ENCODE data around the gene RTF1. TPM values are rescaled to one million over a fixed set of nuclear protein-coding genes. Genes with fewer than 3 reads are reported as not detected.

RTF1 gene
- total and polyA plus RNA-seq, 2 donors (not counting 1 experiment from before 2014, with no cell fraction given), result 11.9 to 39.4 TPM

DNA sequence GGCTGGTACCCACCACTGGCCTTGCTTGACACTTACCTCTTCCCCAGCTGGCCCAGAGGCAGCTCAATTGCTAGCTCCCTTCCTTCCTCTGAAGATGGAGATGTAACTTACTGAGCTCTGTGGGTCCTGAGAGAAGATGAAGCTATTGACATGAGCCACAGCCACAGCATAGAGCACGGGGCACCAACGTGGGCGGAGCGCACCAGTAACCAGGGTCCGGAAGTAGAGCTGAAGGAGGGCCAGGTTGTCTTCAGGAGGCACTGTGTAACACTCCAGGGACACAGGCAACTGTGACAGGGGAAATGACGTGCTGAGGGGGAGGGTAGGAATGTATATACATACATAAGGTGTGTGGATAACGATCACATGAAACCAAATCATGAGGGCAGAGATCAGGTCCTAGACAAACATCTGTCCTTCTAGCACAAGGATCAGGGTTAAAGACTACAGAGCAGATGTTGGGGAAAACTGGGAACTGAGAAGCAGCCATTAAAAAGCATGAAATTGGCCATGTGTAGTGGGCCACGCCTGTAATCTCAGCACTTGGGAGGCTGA is 101.1 kb downstream of the RTF1 start:
- 100% methylated on average over 8 of the region's 8 CpGs for WGBS (ENCODE audit: insufficient coverage)
- Histone ChIP-seq H3K27ac (ENCODE audit: low read length in 2 of 2) (no peak overlapping the region), H3K4me2 (replicated peaks; ENCODE audit: low read depth, low read length, poor library complexity, severe bottlenecking) (no peak overlapping the region), H3K9ac (ENCODE audit: low read length) (no peak overlapping the region), H3K79me2 (ENCODE audit: control insufficient read depth, insufficient read depth, low read length) (no peaks in the 10 kb centered on the region), H3K9me3 (ENCODE audit: control extremely low read depth in 1 of 3, control insufficient read depth in 2 of 3, insufficient read depth in 1 of 3, low read length in 2 of 3) (peaks cover 0 to under 1% (median 0%) of the 10 kb centered on the region in 3 donors), H3K27me3 (replicated peaks in 1 of 4; ENCODE audit: control extremely low read depth in 1 of 4, control insufficient read depth in 3 of 4, insufficient read depth in 4 of 4, low read length in 3 of 4) (peaks cover 0 to 8% (median 2%) of the 10 kb centered on the region in 4 experiments), H3K4me1 (ENCODE audit: control insufficient read depth in 2 of 2, insufficient read depth in 2 of 2, low read length in 2 of 2) (peaks cover 13% of the 10 kb centered on the region in 2 donors), H4K20me1 (ENCODE audit: control insufficient read depth, insufficient read depth, low read length, poor library complexity, severe bottlenecking) (peaks cover 4% of the 10 kb centered on the region), H3K4me3 (ENCODE audit: control extremely low read depth in 1 of 5, extremely low read depth in 1 of 5, insufficient read depth in 1 of 5, low read depth in 2 of 5, low read length in 4 of 5) (no peak overlapping the region), H3K36me3 (replicated peaks in 1 of 2; ENCODE audit: control extremely low read depth in 1 of 2, control insufficient read depth in 1 of 2, extremely low read depth in 1 of 2, insufficient read depth in 2 of 2, low read length in 1 of 2) (peaks cover 0 to 3% of the 10 kb centered on the region in 2 experiments), H2AFZ (ENCODE audit: insufficient read depth, low read depth, low read length, poor library complexity, severe bottlenecking) (no peak overlapping the region)
- peaks cover 16% of the 10 kb centered on the region for H3K4me1 Mint-ChIP-seq
- no peaks in the 10 kb centered on the region for H3K27me3 Mint-ChIP-seq
- ChIA-PET CTCF (interaction anchor here (1.6 to 1.7 kb wide), 2 partner anchors 10 to 52 kb away, joined by 3 to 4 read pairs; no protein-coding TSS in a partner anchor), POLR2A (no interaction called here)
- no peaks in the 10 kb centered on the region for H3K9me3 Mint-ChIP-seq (ENCODE audit: insufficient read depth)
- intact Hi-C loops (cut with micrococcal nuclease), result no loop called here
- H3K27ac Mint-ChIP-seq, result no peak overlapping the region
- no peak for TF ChIP-seq EZH2 (IDR thresholded peaks at IDR 0.05; ENCODE audit: borderline replicate concordance, insufficient read depth, low read depth, low read length, poor library complexity, severe bottlenecking)
- TF ChIP-seq, protein P1, sequence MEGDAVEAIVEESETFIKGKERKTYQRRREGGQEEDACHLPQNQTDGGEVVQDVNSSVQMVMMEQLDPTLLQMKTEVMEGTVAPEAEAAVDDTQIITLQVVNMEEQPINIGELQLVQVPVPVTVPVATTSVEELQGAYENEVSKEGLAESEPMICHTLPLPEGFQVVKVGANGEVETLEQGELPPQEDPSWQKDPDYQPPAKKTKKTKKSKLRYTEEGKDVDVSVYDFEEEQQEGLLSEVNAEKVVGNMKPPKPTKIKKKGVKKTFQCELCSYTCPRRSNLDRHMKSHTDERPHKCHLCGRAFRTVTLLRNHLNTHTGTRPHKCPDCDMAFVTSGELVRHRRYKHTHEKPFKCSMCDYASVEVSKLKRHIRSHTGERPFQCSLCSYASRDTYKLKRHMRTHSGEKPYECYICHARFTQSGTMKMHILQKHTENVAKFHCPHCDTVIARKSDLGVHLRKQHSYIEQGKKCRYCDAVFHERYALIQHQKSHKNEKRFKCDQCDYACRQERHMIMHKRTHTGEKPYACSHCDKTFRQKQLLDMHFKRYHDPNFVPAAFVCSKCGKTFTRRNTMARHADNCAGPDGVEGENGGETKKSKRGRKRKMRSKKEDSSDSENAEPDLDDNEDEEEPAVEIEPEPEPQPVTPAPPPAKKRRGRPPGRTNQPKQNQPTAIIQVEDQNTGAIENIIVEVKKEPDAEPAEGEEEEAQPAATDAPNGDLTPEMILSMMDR (IDR thresholded peaks at IDR 0.05), result no peak
- DNase-seq (no peak), ATAC-seq (ENCODE audit: low read depth) (no peak)
- H3K4me3 Mint-ChIP-seq, result no peak overlapping the region

DNA sequence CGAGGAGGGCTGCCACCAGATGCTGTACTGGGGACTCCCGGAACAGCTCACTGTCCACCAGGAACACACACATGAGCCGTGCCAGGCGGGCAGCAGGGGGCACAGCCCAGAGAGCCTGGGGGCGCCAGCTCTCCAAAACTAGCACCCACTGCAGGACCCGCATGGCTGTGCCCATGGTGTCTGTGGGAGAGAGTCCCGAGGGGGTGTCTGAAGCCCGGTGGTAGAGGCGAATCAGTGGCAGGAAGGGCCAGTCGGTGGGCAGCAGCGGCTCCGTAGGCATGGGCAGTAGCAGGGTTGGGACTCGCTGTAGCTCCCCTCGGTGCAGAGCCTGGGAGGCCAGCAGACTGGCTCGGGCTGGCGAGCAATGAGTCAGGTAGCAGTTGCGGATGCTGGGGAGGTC is 103.7 kb downstream of the RTF1 start:
- no peaks in the 10 kb centered on the region for H3K9me3 ChIP-seq (ENCODE audit: control extremely low read depth in 1 of 3, control insufficient read depth in 2 of 3, insufficient read depth in 1 of 3, low read length in 2 of 3)
- TF ChIP-seq EZH2 (IDR thresholded peaks at IDR 0.05; ENCODE audit: borderline replicate concordance, insufficient read depth, low read depth, low read length, poor library complexity, severe bottlenecking), result no peak
- TF ChIP-seq, protein P1 (IDR thresholded peaks at IDR 0.05), result no peak
- 95% methylated on average over 17 of the region's 17 CpGs for WGBS (ENCODE audit: insufficient coverage)
- H3K79me2 ChIP-seq (ENCODE audit: control insufficient read depth, insufficient read depth, low read length), result no peaks in the 10 kb centered on the region
- intact Hi-C loops (cut with micrococcal nuclease), result no loop called here
- H3K4me3 Mint-ChIP-seq, result no peak overlapping the region
- H3K27ac Mint-ChIP-seq, result no peak overlapping the region
- H3K4me3 ChIP-seq (ENCODE audit: control extremely low read depth in 1 of 5, extremely low read depth in 1 of 5, insufficient read depth in 1 of 5, low read depth in 2 of 5, low read length in 4 of 5), result no peak overlapping the region
- H3K9me3 Mint-ChIP-seq (ENCODE audit: insufficient read depth), result no peaks in the 10 kb centered on the region
- no peaks in the 10 kb centered on the region for H3K4me1 Mint-ChIP-seq
- CTCF ChIA-PET, result no interaction called here
- H3K27me3 Mint-ChIP-seq, result no peaks in the 10 kb centered on the region
- no peaks in the 10 kb centered on the region for H4K20me1 ChIP-seq (ENCODE audit: control insufficient read depth, insufficient read depth, low read length, poor library complexity, severe bottlenecking)
- POLR2A ChIA-PET, result interaction anchor here (0.6 kb wide), 1 partner anchor 51 kb away, joined by 3 read pairs; no protein-coding TSS in a partner anchor
- no peak overlapping the region for H3K27ac ChIP-seq (ENCODE audit: low read length in 2 of 2)
- no peaks in the 10 kb centered on the region for H3K27me3 ChIP-seq (replicated peaks in 1 of 4; ENCODE audit: control extremely low read depth in 1 of 4, control insufficient read depth in 3 of 4, insufficient read depth in 4 of 4, low read length in 3 of 4)
- DNase-seq (no peak), ATAC-seq (ENCODE audit: low read depth) (no peak)
- no peak overlapping the region for H2AFZ ChIP-seq (ENCODE audit: insufficient read depth, low read depth, low read length, poor library complexity, severe bottlenecking)
- H3K36me3 ChIP-seq (replicated peaks in 1 of 2; ENCODE audit: control extremely low read depth in 1 of 2, control insufficient read depth in 1 of 2, extremely low read depth in 1 of 2, insufficient read depth in 2 of 2, low read length in 1 of 2), result peaks cover 0 to 7% of the 10 kb centered on the region in 2 experiments
- H3K4me1 ChIP-seq (ENCODE audit: control insufficient read depth in 2 of 2, insufficient read depth in 2 of 2, low read length in 2 of 2), result no peaks in the 10 kb centered on the region
- H3K9ac ChIP-seq (ENCODE audit: low read length), result no peak overlapping the region
- no peak overlapping the region for H3K4me2 ChIP-seq (replicated peaks; ENCODE audit: low read depth, low read length, poor library complexity, severe bottlenecking)
